CD4-positive, alpha-beta T cell (primary cell): Measurements from ENCODE around the gene PRKN. TPM values are rescaled to one million over a fixed set of nuclear protein-coding genes. Genes with fewer than 3 reads are reported as not detected.

Experiments used
- ATAC-seq: fragments of 200-7000 bp; cut with Tn5 transposase; one replicate; pipeline ENCODE4 v1.10.0; 2022; ENCODE audit warnings: mild to moderate bottlenecking; ENCODE audit not compliant: poor library complexity
- CTCF ChIA-PET: fragments of 350-600 bp; sonication (Branson Sonifier 250); formaldehyde crosslinking; loops from one replicate; lab custom pipeline; 2021; ENCODE audit warnings: antibody characterized with exemption, inconsistent platforms; lab: Charles Lee
- POLR2A ChIA-PET: fragments of 350-600 bp; sonication (Branson Sonifier 250); formaldehyde crosslinking; loops from one replicate; lab custom pipeline; 2021; ENCODE audit warnings: antibody characterized with exemption, inconsistent platforms; lab: Charles Lee
- DNase-seq, 14 experiments: peaks; one replicate each; pipeline ENCODE4 v3.0.0-alpha.2; 2013 to 2020; ENCODE audit warnings: mixed read lengths in 2 of 14
- H3K27ac ChIP-seq, 2 donors: one replicate each; pipeline versions ENCODE4 v1.5.1 to v1.7.0; 2013; ENCODE audit warnings: low read length in 2 of 2, low read depth in 1 of 2, mild to moderate bottlenecking in 1 of 2
- H3K27me3 ChIP-seq, 2 experiments: 1 replicate in 1 of 2; 2 replicates in 1 of 2; pipeline versions ENCODE4 v1.6.1 to v1.7.0; 2013; ENCODE audit warnings: low read length in 2 of 2, control low read depth in 1 of 2, mild to moderate bottlenecking in 1 of 2, moderate library complexity in 1 of 2; ENCODE audit not compliant: insufficient read depth in 2 of 2, control insufficient read depth in 1 of 2
- H3K36me3 ChIP-seq: one replicate; pipeline ENCODE4 v1.6.1; 2013; ENCODE audit warnings: low read length, control low read depth; ENCODE audit not compliant: insufficient read depth
- H3K4me1 ChIP-seq: one replicate; pipeline ENCODE4 v1.6.1; 2013; ENCODE audit warnings: low read length, control low read depth; ENCODE audit not compliant: insufficient read depth
- H3K4me3 ChIP-seq: one replicate; pipeline ENCODE4 v1.5.1; 2013; ENCODE audit warnings: mild to moderate bottlenecking, low read length, moderate library complexity
- H3K9me3 ChIP-seq, 2 experiments: 1 replicate in 1 of 2; 2 replicates in 1 of 2; pipeline versions ENCODE4 v1.6.1 to v1.7.0; 2013; ENCODE audit warnings: low read length in 2 of 2, mild to moderate bottlenecking in 2 of 2, control low read depth in 1 of 2, moderate library complexity in 1 of 2; ENCODE audit not compliant: control insufficient read depth in 1 of 2, insufficient read depth in 1 of 2
- H3K27ac Mint-ChIP-seq: one replicate; pipeline ENCODE4 v1.8.0; 2020; ENCODE audit warnings: mixed read lengths
- H3K27me3 Mint-ChIP-seq: one replicate; pipeline ENCODE4 v1.8.0; 2021; ENCODE audit warnings: mixed read lengths
- H3K36me3 Mint-ChIP-seq: one replicate; pipeline ENCODE4 v1.8.0; 2021; ENCODE audit warnings: low read depth, mixed read lengths
- H3K4me1 Mint-ChIP-seq: one replicate; pipeline ENCODE4 v1.8.0; 2021; ENCODE audit warnings: low read depth, mixed read lengths
- H3K4me3 Mint-ChIP-seq: one replicate; pipeline ENCODE4 v1.8.0; 2020; ENCODE audit warnings: mild to moderate bottlenecking, mixed read lengths
- H3K9me3 Mint-ChIP-seq: one replicate; pipeline ENCODE4 v1.8.0; 2020; ENCODE audit warnings: mixed read lengths
- CTCF ChIP-seq: fragments of 200-600 bp; IDR thresholded peaks from one replicate; pipeline ENCODE4 v1.8.0; 2022; ENCODE audit warnings: antibody characterized with exemption, mild to moderate bottlenecking
- intact Hi-C, 2 experiments: fragments of 100-400 bp; cut with DNase I in 1 of 2; cut with micrococcal nuclease in 1 of 2; formaldehyde crosslinking; loops; one replicate each; pipeline versions ENCODE4 v1.15.1 to v1.9.0; 2023 to 2025; cut with DNase I, micrococcal nuclease
- total RNA-seq, 174 experiments: library from RNA in 2 of 174; stranded (reverse) in 2 of 174; gene quantifications; one replicate each; pipeline ENCODE4 v1.2.3 and lab custom pipeline; 2021 to 2026

Gene PRKN
- total RNA-seq, 2 experiments from 2014 or later, result 5.2 to 5.4 TPM

DNA sequence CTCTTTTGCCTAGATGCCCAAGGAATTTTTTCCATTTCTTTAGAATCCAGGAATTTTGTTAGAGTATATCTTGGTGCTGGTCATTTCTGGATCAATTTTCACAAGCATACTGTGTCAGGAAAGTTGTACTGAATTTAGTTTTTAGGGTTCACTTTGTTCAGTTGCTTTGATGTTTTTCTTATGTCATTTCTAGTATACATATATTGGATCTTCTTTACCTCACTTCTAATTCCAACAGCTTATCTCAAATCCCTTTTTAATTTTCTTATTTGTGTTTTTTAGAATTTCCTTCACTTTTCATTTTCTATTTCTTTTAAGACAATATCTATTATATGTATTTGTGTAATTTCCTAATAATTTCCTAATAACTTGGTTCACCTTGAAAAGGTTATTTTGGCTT is 1172.7 kb downstream of the PRKN start:
- ATAC-seq (no peak), DNase-seq (no peak)
- Histone ChIP-seq H3K4me1 (no peaks in the 10 kb centered on the region), H3K27me3 (no peaks in the 10 kb centered on the region), H3K4me3 (no peak overlapping the region), H3K9me3 (peaks cover 0 to 3% of the 10 kb centered on the region in 2 experiments), H3K27ac (no peak overlapping the region), H3K36me3 (no peaks in the 10 kb centered on the region)
- TF ChIP-seq CTCF, result no peak
- ChIA-PET POLR2A (no interaction called here), CTCF (no interaction called here)
- H3K4me3 Mint-ChIP-seq, result no peak overlapping the region
- intact Hi-C loops, result no loop called here
- peaks cover 14% of the 10 kb centered on the region for H3K9me3 Mint-ChIP-seq
- no peaks in the 10 kb centered on the region for H3K4me1 Mint-ChIP-seq
- H3K27ac Mint-ChIP-seq, result no peak overlapping the region
- no peaks in the 10 kb centered on the region for H3K27me3 Mint-ChIP-seq
- H3K36me3 Mint-ChIP-seq, result peaks cover 4% of the 10 kb centered on the region

- DNase-seq (no peak), ATAC-seq (no peak)
- Mint-ChIP-seq H3K27ac (no peak overlapping the region), H3K36me3 (peaks cover 4% of the 10 kb centered on the region), H3K27me3 (no peaks in the 10 kb centered on the region), H3K4me3 (no peak overlapping the region), H3K4me1 (no peaks in the 10 kb centered on the region), H3K9me3 (peaks cover 13% of the 10 kb centered on the region)
- Histone ChIP-seq H3K36me3 (no peaks in the 10 kb centered on the region), H3K27ac (no peak overlapping the region), H3K9me3 (peaks cover 0 to 3% of the 10 kb centered on the region in 2 experiments), H3K4me1 (no peaks in the 10 kb centered on the region), H3K27me3 (no peaks in the 10 kb centered on the region), H3K4me3 (no peak overlapping the region)
- TF ChIP-seq CTCF, result no peak
- ChIA-PET CTCF (no interaction called here), POLR2A (no interaction called here)
- intact Hi-C loops, result no loop called here
Measured at GRCh38 chr6:161549977-161550655, 1177.5 kb downstream of the PRKN start.

- H3K27me3 ChIP-seq, result no peaks in the 10 kb centered on the region
- intact Hi-C loops, result no loop called here
- ChIA-PET POLR2A (no interaction called here), CTCF (no interaction called here)
- TF ChIP-seq CTCF, result no peak
- no peak overlapping the region for H3K4me3 ChIP-seq
- Mint-ChIP-seq H3K27ac (no peak overlapping the region), H3K9me3 (peaks cover 5% of the 10 kb centered on the region), H3K4me1 (no peaks in the 10 kb centered on the region), H3K27me3 (no peaks in the 10 kb centered on the region), H3K4me3 (no peak overlapping the region), H3K36me3 (no peaks in the 10 kb centered on the region)
- no peaks in the 10 kb centered on the region for H3K36me3 ChIP-seq
- H3K4me1 ChIP-seq, result no peaks in the 10 kb centered on the region
- no peak overlapping the region for H3K27ac ChIP-seq
- no peak for DNase-seq
- no peak for ATAC-seq
- H3K9me3 ChIP-seq, result no peaks in the 10 kb centered on the region
Measured at GRCh38 chr6:161548713-161549296, 1178.8 kb downstream of the PRKN start.
